Loucy (cell line): Measurements from ENCODE around the gene CRYL1.

Experiments used
- H2AFZ ChIP-seq: fragments of 200-600 bp; sonication (generic); 2 replicates; pipeline ENCODE4 v1.6.0; 2016; ENCODE audit warnings: antibody characterized with exemption, mild to moderate bottlenecking, low read length, moderate library complexity
- H3F3A ChIP-seq: fragments of 200-600 bp; 2 replicates; pipeline ENCODE4 v1.6.0; 2016; ENCODE audit warnings: antibody characterized with exemption, low read depth, mild to moderate bottlenecking
- H3K27me3 ChIP-seq: fragments of 200-600 bp; sonication (generic); 2 replicates; pipeline ENCODE4 v1.6.1; 2014; ENCODE audit warnings: low read length, mild to moderate bottlenecking; ENCODE audit not compliant: insufficient read depth, poor library complexity, severe bottlenecking
- H3K36me3 ChIP-seq: fragments of 200-600 bp; sonication (generic); 2 replicates; pipeline ENCODE4 v1.6.1; 2016; ENCODE audit warnings: low read length; ENCODE audit not compliant: insufficient read depth
- H3K4me1 ChIP-seq: fragments of 200-600 bp; sonication (generic); 2 replicates; pipeline ENCODE4 v1.5.1; 2014; ENCODE audit warnings: low read length, mild to moderate bottlenecking; ENCODE audit not compliant: insufficient read depth, poor library complexity, severe bottlenecking
- H3K4me2 ChIP-seq: fragments of 200-600 bp; sonication (generic); 2 replicates; pipeline ENCODE4 v1.6.0; 2014; ENCODE audit warnings: antibody characterized with exemption, low read length, low read depth, mild to moderate bottlenecking; ENCODE audit not compliant: poor library complexity, severe bottlenecking
- H3K4me3 ChIP-seq: fragments of 200-600 bp; sonication (generic); 2 replicates; pipeline ENCODE4 v1.5.1; 2014; ENCODE audit warnings: low read length, mild to moderate bottlenecking, mixed read lengths; ENCODE audit not compliant: poor library complexity, severe bottlenecking
- H3K79me2 ChIP-seq: fragments of 200-600 bp; sonication (generic); 2 replicates; pipeline ENCODE4 v1.6.1; 2014; ENCODE audit warnings: low read length; ENCODE audit not compliant: insufficient read depth
- H3K9ac ChIP-seq: fragments of 200-600 bp; sonication (generic); 2 replicates; pipeline ENCODE4 v1.6.0; 2014; ENCODE audit warnings: mild to moderate bottlenecking, low read depth, low read length, moderate library complexity; ENCODE audit not compliant: poor library complexity, severe bottlenecking
- H3K9me2 ChIP-seq: fragments of 200-600 bp; sonication (generic); replicated peaks from 2 replicates; pipeline ENCODE4 v1.6.1; 2016; ENCODE audit warnings: low read depth, low read length, mixed read lengths
- H3K9me3 ChIP-seq: fragments of 200-600 bp; sonication (generic); 2 replicates; pipeline ENCODE4 v1.6.1; 2014; ENCODE audit warnings: mild to moderate bottlenecking, antibody characterized with exemption, low read length, low read depth; ENCODE audit not compliant: insufficient read depth
- H4K20me1 ChIP-seq: fragments of 200-600 bp; sonication (generic); 2 replicates; pipeline ENCODE4 v1.6.0; 2014; ENCODE audit warnings: antibody characterized with exemption, low read length, mild to moderate bottlenecking; ENCODE audit not compliant: insufficient read depth, poor library complexity, severe bottlenecking
- CTCF ChIP-seq: fragments of 200-600 bp; sonication (generic); conservative IDR thresholded peaks from 2 replicates; pipeline ENCODE4 v1.5.1; 2014; ENCODE audit warnings: mild to moderate bottlenecking, antibody characterized with exemption, low read length
- EZH2phosphoT487 ChIP-seq: fragments of 200-600 bp; IDR thresholded peaks from 2 replicates; pipeline ENCODE4 v1.6.1; 2018; ENCODE audit warnings: antibody characterized with exemption, mild to moderate bottlenecking, moderate library complexity, borderline replicate concordance

Gene CRYL1

GRCh38 chr13:20456737-20457136 is 68.9 kb downstream of the CRYL1 start:
- peak overlapping the region; percentile 50 for H3K9ac ChIP-seq
- TF ChIP-seq CTCF (no peak), EZH2phosphoT487 (no peak)
- H3K79me2 ChIP-seq: no peaks in the 10 kb centered on the region
- H4K20me1 ChIP-seq: no peaks in the 10 kb centered on the region
- peaks cover 42% of the 10 kb centered on the region for H3K4me1 ChIP-seq
- H3K4me3 ChIP-seq: peak overlapping the region; percentile 42
- no peaks in the 10 kb centered on the region for H3K9me2 ChIP-seq
- no peaks in the 10 kb centered on the region for H3K9me3 ChIP-seq
- peaks cover 4% of the 10 kb centered on the region; the same call in 1 of the 2 replicates for H3F3A ChIP-seq
- peak overlapping the region; percentile 32; the same call in 1 of the 2 replicates for H2AFZ ChIP-seq
- H3K36me3 ChIP-seq: no peaks in the 10 kb centered on the region
- no peaks in the 10 kb centered on the region for H3K27me3 ChIP-seq
- H3K4me2 ChIP-seq: peak overlapping the region; percentile 73

GRCh38 chr13:20451397-20451796 is 74.3 kb downstream of the CRYL1 start:
- peaks cover 14% of the 10 kb centered on the region for H3K4me1 ChIP-seq
- H3K9ac ChIP-seq: no peak overlapping the region
- TF ChIP-seq CTCF (no peak), EZH2phosphoT487 (no peak)
- H3K79me2 ChIP-seq: no peaks in the 10 kb centered on the region
- H3K27me3 ChIP-seq: no peaks in the 10 kb centered on the region
- no peak overlapping the region for H3K4me3 ChIP-seq
- no peaks in the 10 kb centered on the region for H3K9me2 ChIP-seq
- peak overlapping the region; percentile 7 for H3K4me2 ChIP-seq
- no peaks in the 10 kb centered on the region for H3F3A ChIP-seq
- H3K9me3 ChIP-seq: peaks cover 4% of the 10 kb centered on the region; the same call in 1 of the 2 replicates
- no peaks in the 10 kb centered on the region for H4K20me1 ChIP-seq
- H2AFZ ChIP-seq: no peak overlapping the region
- no peaks in the 10 kb centered on the region for H3K36me3 ChIP-seq

GRCh38 chr13:20448470-20448869 is 77.2 kb downstream of the CRYL1 start:
- no peak overlapping the region for H2AFZ ChIP-seq

More at GRCh38 chr13:20448470-20448869, 77.2 kb downstream of the CRYL1 start:
- Histone ChIP-seq H4K20me1 (no peaks in the 10 kb centered on the region), H3K27me3 (no peaks in the 10 kb centered on the region), H3K36me3 (no peaks in the 10 kb centered on the region), H3K9me2 (no peaks in the 10 kb centered on the region), H3K4me2 (no peak overlapping the region), H3F3A (no peaks in the 10 kb centered on the region), H3K9ac (no peak overlapping the region), H3K9me3 (peaks cover 10% of the 10 kb centered on the region; the same call in 1 of the 2 replicates), H3K4me1 (peaks cover 9% of the 10 kb centered on the region), H3K79me2 (no peaks in the 10 kb centered on the region), H3K4me3 (no peak overlapping the region)
- TF ChIP-seq EZH2phosphoT487 (no peak), CTCF (no peak)
